Measurements from ENCODE around the gene RO60. TPM values are rescaled to one million over a fixed set of nuclear protein-coding genes. Genes with fewer than 3 reads are reported as not detected.
"Not testable (repeated sequence)": the region's sequence is repeated elsewhere in the genome, so short reads cannot be mapped to it uniquely, and the experiment has no call there.

RO60 gene
- total and polyA plus RNA-seq, 7 donors, result 6.6 to 44.3 (median 35.1) TPM

DNA sequence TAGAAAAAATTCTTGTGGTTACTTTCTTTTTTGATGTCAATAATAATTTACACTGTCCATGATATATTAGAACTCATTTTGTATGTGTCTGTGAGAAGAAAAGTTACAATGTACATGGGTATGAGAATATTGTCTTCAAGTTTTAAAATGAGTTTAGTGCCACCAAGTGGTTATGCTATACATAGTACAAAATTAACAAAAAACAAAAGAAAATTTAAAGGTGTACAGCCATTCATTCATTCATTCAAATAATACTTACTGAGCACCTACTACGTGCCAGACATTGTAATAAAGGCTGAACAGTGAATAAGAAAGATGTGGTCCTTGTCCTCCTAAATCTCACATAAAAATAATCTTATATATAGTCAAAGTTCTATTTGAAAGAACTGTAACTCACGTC lies 28.0 kb upstream of the RO60 start:
- Histone ChIP-seq H3K27ac (no peak overlapping the region), H3K4me1 (no peaks in the 10 kb centered on the region), H3K36me3 (ENCODE audit: insufficient read depth in 1 of 2, low read depth in 1 of 2) (peaks cover 0 to 24% of the 10 kb centered on the region in 2 donors), H3K27me3 (ENCODE audit: insufficient read depth in 3 of 3, low read length in 2 of 3) (no peaks in the 10 kb centered on the region), H3K9me3 (no peaks in the 10 kb centered on the region), H3K4me3 (no peak overlapping the region)
- intact Hi-C loops (cut with DNase I), result no loop called here
- 92 to 99% (median 98%) methylated on average over 2 of the region's 2 CpGs for WGBS, 3 donors
- no peak for ATAC-seq
- TF ChIP-seq CTCF (IDR thresholded peaks at IDR 0.05), result no peak
- no peak for DNase-seq

GRCh38 chr1:193032643-193033427 lies 26.6 kb upstream of the RO60 start:
- 95 to 98% (median 97%) methylated on average over 9 of the region's 9 CpGs for WGBS, 3 donors
- H3K9me3 ChIP-seq; H3K4me3 ChIP-seq; H3K27me3 ChIP-seq (ENCODE audit: insufficient read depth in 3 of 3, low read length in 2 of 3); H3K27ac ChIP-seq; intact Hi-C loops (cut with DNase I); DNase-seq; H3K4me1 ChIP-seq; ATAC-seq: not testable (repeated sequence)
- peaks cover 0 to 12% of the 10 kb centered on the region in 2 donors for H3K36me3 ChIP-seq (ENCODE audit: insufficient read depth in 1 of 2, low read depth in 1 of 2)

- no peak for TF ChIP-seq CTCF (IDR thresholded peaks at IDR 0.05)
- Histone ChIP-seq H3K27ac (no peak overlapping the region), H3K4me3 (no peak overlapping the region), H3K4me1 (no peaks in the 10 kb centered on the region), H3K36me3 (ENCODE audit: insufficient read depth in 1 of 2, low read depth in 1 of 2) (peaks cover 0 to 8% of the 10 kb centered on the region in 2 donors), H3K9me3 (no peaks in the 10 kb centered on the region), H3K27me3 (ENCODE audit: insufficient read depth in 3 of 3, low read length in 2 of 3) (no peaks in the 10 kb centered on the region)
- intact Hi-C loops (cut with DNase I), result no loop called here
- DNase-seq (no peak), ATAC-seq (no peak)
Observed at GRCh38 chr1:193033610-193034009, 25.8 kb upstream of the RO60 start.

GRCh38 chr1:193036337-193037047 lies 22.9 kb upstream of the RO60 start:
- no peak for ATAC-seq
- WGBS, 3 donors, result 97% methylated on average over 3 of the region's 3 CpGs
- DNase-seq, result no peak

More at GRCh38 chr1:193036337-193037047, 22.9 kb upstream of the RO60 start:
- H3K27ac ChIP-seq, result no peak overlapping the region
- H3K4me3 ChIP-seq, result no peak overlapping the region
- H3K27me3 ChIP-seq (ENCODE audit: insufficient read depth in 3 of 3, low read length in 2 of 3), result no peaks in the 10 kb centered on the region
- intact Hi-C loops (cut with DNase I), result no loop called here
- no peaks in the 10 kb centered on the region for H3K4me1 ChIP-seq
- no peak for TF ChIP-seq CTCF (IDR thresholded peaks at IDR 0.05)
- no peaks in the 10 kb centered on the region for H3K36me3 ChIP-seq (ENCODE audit: insufficient read depth in 1 of 2, low read depth in 1 of 2)
- no peaks in the 10 kb centered on the region for H3K9me3 ChIP-seq

All from psoas muscle (tissue), 8 donors.